ES-I3 (cell line): ENCODE measurements around the gene SIGLEC12.

Experiments
- H3K36me3 ChIP-seq: 2 replicates; pipeline ENCODE4 v1.6.1; 2013; ENCODE audit warnings: mild to moderate bottlenecking, low read length, control low read depth, moderate library complexity; ENCODE audit not compliant: insufficient read depth
- H3K4me1 ChIP-seq: 2 replicates; pipeline ENCODE4 v1.6.1; 2013; ENCODE audit warnings: mild to moderate bottlenecking, control low read depth, low read length; ENCODE audit not compliant: insufficient read depth
- H3K9ac ChIP-seq: 2 replicates; pipeline ENCODE4 v1.6.1; 2013; ENCODE audit warnings: low read depth, mild to moderate bottlenecking, low read length, moderate library complexity
- H3K9me3 ChIP-seq: 2 replicates; pipeline ENCODE4 v1.6.1; 2013; ENCODE audit warnings: mild to moderate bottlenecking, low read length, moderate library complexity; ENCODE audit not compliant: control insufficient read depth, insufficient read depth

Gene SIGLEC12

DNA sequence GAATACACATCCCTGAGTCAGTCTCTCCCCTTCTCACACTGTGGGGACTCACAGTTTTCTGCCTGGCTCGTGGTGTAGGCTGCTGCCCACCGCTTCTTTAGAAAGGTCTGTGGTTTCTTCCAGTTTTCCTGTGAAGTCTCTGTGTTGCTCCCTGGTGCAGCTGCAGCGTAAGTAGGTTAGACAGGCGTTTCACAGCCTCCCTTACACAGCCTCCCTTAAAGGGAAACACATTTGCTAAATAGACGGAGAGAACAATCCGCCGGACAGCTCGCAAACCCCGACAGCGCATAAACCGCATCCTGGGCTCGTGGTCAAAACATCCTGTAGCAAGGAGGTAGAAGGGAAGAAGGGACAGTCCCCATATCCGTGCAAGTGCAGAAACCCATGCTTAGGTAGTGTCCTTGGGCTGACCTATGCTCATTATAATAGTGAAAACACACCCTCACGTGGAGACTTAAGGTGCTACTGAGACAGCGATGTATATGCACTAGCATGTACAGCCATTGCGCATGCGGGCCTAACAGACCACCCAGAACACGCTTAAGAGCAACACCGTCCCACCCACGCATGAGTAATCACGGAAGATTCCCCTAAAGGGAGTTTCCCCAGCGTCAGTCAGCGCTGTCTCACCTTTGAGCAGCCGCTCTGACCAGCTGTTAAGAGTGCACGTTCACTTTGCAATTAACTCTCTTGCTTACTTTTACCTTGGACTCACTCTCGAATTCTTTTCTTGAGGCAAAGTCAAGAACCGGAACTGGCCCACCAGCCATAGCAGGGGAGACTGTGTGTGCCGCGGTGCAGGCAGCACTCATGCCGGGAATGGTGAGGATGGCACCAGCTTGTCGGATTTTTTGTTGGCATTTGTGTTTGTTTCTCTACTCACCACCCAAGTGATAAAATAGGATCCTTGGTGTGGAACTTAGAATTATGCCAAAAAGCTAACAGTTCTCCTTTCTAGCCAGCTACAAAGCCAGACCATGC lies 59.9 kb downstream of the SIGLEC12 start:
- H3K9ac ChIP-seq: peak overlapping the region; percentile 10; the same call in 1 of the 2 replicates

More for the DNA sequence above, 59.9 kb downstream of the SIGLEC12 start:
- Histone ChIP-seq H3K36me3 (no peaks in the 10 kb centered on the region), H3K9me3 (no peaks in the 10 kb centered on the region), H3K4me1 (no peaks in the 10 kb centered on the region)
